Calu3 (cell line): ENCODE results near the gene NDC80. TPM values are rescaled to one million over a fixed set of nuclear protein-coding genes. Genes with fewer than 3 reads are reported as not detected.

Experiments
- BruUV-seq: library from RNA; stranded (reverse); fragments of 400-500 nt; replicated peaks from 2 replicates; lab custom pipeline; 2021; lab: Mats Ljungman, UMichigan
- CTCF ChIA-PET: fragments of 300-600 bp; sonication (Branson Sonifier 250); formaldehyde crosslinking; loops from one replicate; lab custom pipeline; 2022; ENCODE audit warnings: antibody characterized with exemption; lab: Charles Lee
- DNase-seq: peaks from one replicate; pipeline ENCODE4 v3.0.0; 2022
- H3K27ac Mint-ChIP-seq: one replicate; pipeline ENCODE4 v1.8.0; 2022; ENCODE audit warnings: mixed read lengths; ENCODE audit not compliant: unreplicated experiment
- H3K27me3 Mint-ChIP-seq: one replicate; pipeline ENCODE4 v1.8.0; 2022; ENCODE audit warnings: mixed read lengths; ENCODE audit not compliant: unreplicated experiment
- H3K36me3 Mint-ChIP-seq: one replicate; pipeline ENCODE4 v1.8.0; 2022; ENCODE audit warnings: mild to moderate bottlenecking, moderate library complexity, mixed read lengths; ENCODE audit not compliant: insufficient read depth, unreplicated experiment
- H3K4me1 Mint-ChIP-seq: one replicate; pipeline ENCODE4 v1.8.0; 2022; ENCODE audit warnings: mild to moderate bottlenecking, low read depth, mixed read lengths; ENCODE audit not compliant: unreplicated experiment
- H3K4me3 Mint-ChIP-seq: one replicate; pipeline ENCODE4 v1.8.0; 2022; ENCODE audit warnings: mild to moderate bottlenecking, low read depth, moderate library complexity, mixed read lengths; ENCODE audit not compliant: unreplicated experiment
- H3K9me3 Mint-ChIP-seq: one replicate; pipeline ENCODE4 v1.8.0; 2022; ENCODE audit warnings: low read depth, mixed read lengths; ENCODE audit not compliant: unreplicated experiment
- CTCF ChIP-seq: fragments of 200-600 bp; IDR thresholded peaks from one replicate; pipeline ENCODE4 v1.8.0; 2022; ENCODE audit warnings: antibody characterized with exemption; ENCODE audit not compliant: unreplicated experiment
- intact Hi-C: fragments of 100-400 bp; cut with micrococcal nuclease; formaldehyde crosslinking; loops from one replicate; pipeline ENCODE4 v1.10.0; 2022; ENCODE audit not compliant: unreplicated experiment
- total RNA-seq: library from RNA; stranded (reverse); gene quantifications from 2 replicates; pipeline ENCODE4 v1.2.3, GENCODE V29; 2022

Gene NDC80
- total RNA-seq, 1 experiment from 2014 or later = 56.0 TPM

- no peak for DNase-seq
- Mint-ChIP-seq H3K4me1 (no peaks in the 10 kb centered on the region), H3K9me3 (no peaks in the 10 kb centered on the region), H3K27ac (no peak overlapping the region), H3K4me3 (no peak overlapping the region), H3K36me3 (peaks cover 7% of the 10 kb centered on the region), H3K27me3 (no peaks in the 10 kb centered on the region)
- no peak for TF ChIP-seq CTCF
- intact Hi-C loops = no loop called here
- no TSS peak for BruUV-seq
- CTCF ChIA-PET = no interaction called here
These were observed 16.7 kb upstream of the NDC80 start for GRCh38 chr18:2554696-2555095.

GRCh38 chr18:2555895-2556294, 15.5 kb upstream of the NDC80 start:
- DNase-seq = no peak
- no peak overlapping the region for H3K27ac Mint-ChIP-seq
- H3K27me3 Mint-ChIP-seq = no peaks in the 10 kb centered on the region
- H3K4me1 Mint-ChIP-seq = no peaks in the 10 kb centered on the region
- no peak for TF ChIP-seq CTCF
- BruUV-seq = no TSS peak
- intact Hi-C loops = no loop called here
- CTCF ChIA-PET = interaction anchor here (0.7 kb wide), 1 partner anchor 692 kb away, joined by 3 read pairs; no protein-coding TSS in a partner anchor
- peaks cover 7% of the 10 kb centered on the region for H3K36me3 Mint-ChIP-seq
- no peaks in the 10 kb centered on the region for H3K9me3 Mint-ChIP-seq
- no peak overlapping the region for H3K4me3 Mint-ChIP-seq

- Mint-ChIP-seq H3K36me3 (peaks cover 12% of the 10 kb centered on the region), H3K9me3 (no peaks in the 10 kb centered on the region), H3K4me1 (no peaks in the 10 kb centered on the region), H3K4me3 (no peak overlapping the region), H3K27ac (no peak overlapping the region), H3K27me3 (no peaks in the 10 kb centered on the region)
- CTCF ChIA-PET = interaction anchor here (0.6 kb wide), 1 partner anchor 1735 kb away, joined by 9 read pairs; no protein-coding TSS in a partner anchor
- intact Hi-C loops = no loop called here
- no peak for DNase-seq
- no peak for TF ChIP-seq CTCF
- BruUV-seq = no TSS peak
These were observed 13.8 kb upstream of the NDC80 start for GRCh38 chr18:2557536-2557935.

- Mint-ChIP-seq H3K27me3 (no peaks in the 10 kb centered on the region), H3K36me3 (peaks cover 12% of the 10 kb centered on the region), H3K4me3 (no peak overlapping the region), H3K9me3 (no peaks in the 10 kb centered on the region), H3K4me1 (no peaks in the 10 kb centered on the region), H3K27ac (no peak overlapping the region)
- CTCF ChIA-PET = no interaction called here
- BruUV-seq = no TSS peak
- DNase-seq = no peak
- no peak for TF ChIP-seq CTCF
- intact Hi-C loops = no loop called here
These were observed 12.1 kb upstream of the NDC80 start for GRCh38 chr18:2559249-2559648.
